NB4 (cell line): ENCODE data around the gene PUM2.

Source experiments
- DNase-seq: peaks from one replicate; pipeline ENCODE4 v3.0.0; 2010; ENCODE audit warnings: low read depth
- H3K4me3 ChIP-seq: one replicate; pipeline ENCODE4 v1.5.1; 2011; ENCODE audit warnings: mild to moderate bottlenecking, low read depth, low read length, moderate library complexity
- CTCF ChIP-seq: IDR thresholded peaks from one replicate; pipeline ENCODE4 v1.5.1; 2012; ENCODE audit warnings: low read depth, low read length
- MYC ChIP-seq: IDR thresholded peaks from 2 replicates; pipeline ENCODE4 v1.6.1; 2011; ENCODE audit warnings: low read depth, low read length
- POLR2A ChIP-seq: IDR thresholded peaks from 2 replicates; pipeline ENCODE4 v1.6.1; 2011; ENCODE audit warnings: mild to moderate bottlenecking; ENCODE audit not compliant: insufficient read length; ENCODE audit errors: extremely low read depth
- TF ChIP-seq, protein P1 (sequence below): IDR thresholded peaks from 2 replicates; pipeline ENCODE4 v1.6.1; 2011; ENCODE audit warnings: low read depth, low read length

PUM2 gene

DNA sequence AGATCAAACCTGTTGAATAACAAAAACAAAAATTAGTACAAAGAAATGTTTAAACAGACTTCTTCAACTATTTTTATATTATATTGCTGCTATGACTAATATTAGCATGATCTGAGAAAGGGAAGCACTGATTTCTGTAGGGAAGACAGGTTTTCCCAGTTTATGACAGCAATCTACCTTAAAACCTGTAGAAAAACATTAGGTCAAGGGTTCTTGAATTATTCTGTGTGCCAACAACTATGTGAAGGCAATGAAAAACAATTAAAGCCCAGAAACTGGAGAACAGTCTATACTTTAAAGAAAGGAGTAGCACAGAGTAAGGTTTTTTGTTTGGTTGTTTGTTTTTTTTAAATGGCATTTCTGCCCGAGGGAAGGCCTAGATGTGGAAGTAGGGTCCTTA, 23.3 kb downstream of the PUM2 start:
- DNase-seq: no peak
- H3K4me3 ChIP-seq: no peak overlapping the region
- TF ChIP-seq MYC (no peak), CTCF (no peak), POLR2A (no peak)
- TF ChIP-seq, protein P1, sequence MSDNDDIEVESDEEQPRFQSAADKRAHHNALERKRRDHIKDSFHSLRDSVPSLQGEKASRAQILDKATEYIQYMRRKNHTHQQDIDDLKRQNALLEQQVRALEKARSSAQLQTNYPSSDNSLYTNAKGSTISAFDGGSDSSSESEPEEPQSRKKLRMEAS: no peak

DNA sequence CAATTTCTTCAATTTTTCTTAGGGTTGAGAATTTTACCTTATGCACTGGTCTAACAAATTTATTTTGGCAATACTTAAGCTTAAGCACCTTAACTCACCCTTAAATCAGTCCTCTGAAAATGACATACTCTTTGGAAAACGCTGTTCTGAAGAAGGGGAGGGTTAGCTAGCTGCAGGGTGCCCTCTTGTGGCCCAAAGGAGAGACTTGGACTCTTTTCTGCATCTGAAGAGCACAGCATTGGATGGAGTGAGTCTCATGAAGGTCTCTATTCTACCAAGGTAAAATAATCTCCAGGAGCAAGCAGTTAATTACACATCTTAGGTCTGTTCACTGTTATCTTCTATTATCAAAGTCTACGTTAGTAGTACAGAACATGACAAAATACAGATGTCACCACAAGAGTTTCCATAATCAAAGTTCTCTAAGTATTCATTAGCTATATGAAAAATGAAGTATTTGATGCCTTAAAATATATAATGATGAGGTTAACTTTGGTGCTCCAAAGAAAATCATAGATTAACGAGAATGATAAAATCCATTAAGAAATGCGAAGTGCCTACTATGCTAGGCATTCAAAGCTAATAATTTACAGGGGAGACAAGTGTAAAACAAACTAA, 24.4 kb downstream of the PUM2 start:
- peak; percentile 73 for DNase-seq
- H3K4me3 ChIP-seq: no peak overlapping the region
- TF ChIP-seq, protein P1: peak; percentile 39; the same call in 1 of the 2 replicates
- TF ChIP-seq MYC: 0 out of 2 replicates have a peak, but pooled peaks have one; percentile 30
- peak; percentile 94 for TF ChIP-seq CTCF
- TF ChIP-seq POLR2A: no peak

DNA sequence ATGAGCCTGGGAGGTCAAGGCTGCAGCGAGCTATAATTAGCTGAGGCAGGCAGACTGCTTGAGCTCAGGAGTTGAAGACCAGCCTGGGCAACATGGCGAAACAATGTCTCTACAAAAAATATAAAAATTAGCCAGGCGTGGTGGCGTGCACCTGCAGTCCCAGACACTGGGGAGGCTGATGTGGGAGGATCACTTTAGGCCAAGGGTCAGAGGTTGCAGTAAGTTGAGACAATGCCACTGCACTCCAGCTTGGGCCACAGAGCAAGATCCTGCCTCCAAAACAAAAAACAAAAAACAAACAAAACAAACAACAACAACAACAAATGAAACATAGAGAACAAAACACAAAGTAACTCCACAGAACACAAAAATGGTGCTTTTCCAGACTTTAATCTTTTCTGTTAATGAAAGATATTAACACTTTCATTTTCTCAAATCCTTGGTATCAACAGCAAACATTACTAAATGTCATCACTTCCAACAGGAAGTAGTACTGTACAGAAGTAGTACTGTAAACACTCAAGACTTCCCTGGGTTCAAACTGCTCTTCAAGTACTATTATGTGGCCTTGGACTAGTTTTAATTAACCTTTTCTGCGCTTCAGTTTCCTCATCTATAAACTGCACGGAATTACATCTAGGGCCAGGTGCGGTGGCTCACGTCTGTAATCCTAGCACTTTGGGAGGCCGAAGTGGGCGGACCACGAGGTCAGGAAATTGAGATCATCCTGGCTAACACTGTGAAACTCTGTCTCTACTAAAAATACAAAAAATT, 27.9 kb downstream of the PUM2 start:
- no peak overlapping the region for H3K4me3 ChIP-seq
- no peak for DNase-seq
- TF ChIP-seq, protein P1: no peak
- TF ChIP-seq CTCF: no peak

- TF ChIP-seq CTCF (no peak), POLR2A (no peak), MYC (no peak)
- TF ChIP-seq, protein P1: no peak
These were observed 33.0 kb downstream of the PUM2 start for GRCh38 chr2:20317690-20318089.

GRCh38 chr2:20317197-20317596, 33.4 kb downstream of the PUM2 start:
- no peak overlapping the region for H3K4me3 ChIP-seq
- TF ChIP-seq POLR2A (no peak), CTCF (no peak), MYC (no peak)
- TF ChIP-seq, protein P1: no peak
- no peak for DNase-seq

More at GRCh38 chr2:20317690-20318089, 33.0 kb downstream of the PUM2 start:
- H3K4me3 ChIP-seq: no peak overlapping the region
- no peak for DNase-seq
